SK-N-SH (cell line): ENCODE results near the gene ANKRD34A.

Experiments used
- CTCF ChIP-seq: fragments of 200-600 bp; sonication (generic); IDR thresholded peaks from 2 replicates; pipeline ENCODE4 v1.6.1; 2017; ENCODE audit warnings: antibody characterized with exemption, mild to moderate bottlenecking, moderate library complexity
- EP300 ChIP-seq, 2 experiments: IDR thresholded peaks; 2 replicates each; pipeline versions ENCODE4 v1.4.0 to v1.6.1; 2012; ENCODE audit warnings: borderline replicate concordance in 1 of 2, low read depth in 1 of 2, low read length in 1 of 2
- EZH2phosphoT487 ChIP-seq: fragments of 200-600 bp; sonication (generic); IDR thresholded peaks from 2 replicates; pipeline ENCODE4 v1.6.1; 2017; ENCODE audit warnings: low read depth, mixed run types, mild to moderate bottlenecking, antibody characterized with exemption, moderate library complexity, borderline replicate concordance
- GATA2 ChIP-seq: sonication (generic); formaldehyde crosslinking; IDR thresholded peaks from 2 replicates; pipeline ENCODE4 v1.5.0; 2020; ENCODE audit warnings: mild to moderate bottlenecking, missing genetic modification reagents
- PBX3 ChIP-seq: IDR thresholded peaks from 2 replicates; pipeline ENCODE4; 2012
- POLR2AphosphoS5 ChIP-seq: IDR thresholded peaks from 2 replicates; pipeline ENCODE4 v1.6.1; 2012; ENCODE audit warnings: low read depth, low read length
- RAD21 ChIP-seq: IDR thresholded peaks from 2 replicates; pipeline ENCODE4 v1.6.1; 2012; ENCODE audit warnings: mild to moderate bottlenecking, low read length
- REST ChIP-seq: IDR thresholded peaks from 2 replicates; pipeline ENCODE4 v1.6.1; 2012; ENCODE audit warnings: mild to moderate bottlenecking, low read depth, low read length, moderate library complexity
- TAF1 ChIP-seq: IDR thresholded peaks from 2 replicates; pipeline ENCODE4 v1.6.1; 2012; ENCODE audit warnings: low read depth, mild to moderate bottlenecking, low read length, moderate library complexity, borderline replicate concordance
- TCF12 ChIP-seq: IDR thresholded peaks from 2 replicates; pipeline ENCODE4 v1.4.0; 2012
- TEAD4 ChIP-seq: IDR thresholded peaks from 2 replicates; pipeline ENCODE4 v1.4.0; 2012; ENCODE audit warnings: mild to moderate bottlenecking, borderline replicate concordance; ENCODE audit not compliant: insufficient read depth
- YY1 ChIP-seq: IDR thresholded peaks from 2 replicates; pipeline ENCODE4 v1.4.0; 2012; ENCODE audit warnings: low read depth, mild to moderate bottlenecking
- TF ChIP-seq, protein P1 (sequence below): IDR thresholded peaks from 2 replicates; pipeline ENCODE4 v1.4.0; 2012; ENCODE audit warnings: low read depth
- TF ChIP-seq, protein P2 (sequence below): IDR thresholded peaks from 2 replicates; pipeline ENCODE4 v1.4.0; 2012; ENCODE audit warnings: low read depth, borderline replicate concordance

DNA sequence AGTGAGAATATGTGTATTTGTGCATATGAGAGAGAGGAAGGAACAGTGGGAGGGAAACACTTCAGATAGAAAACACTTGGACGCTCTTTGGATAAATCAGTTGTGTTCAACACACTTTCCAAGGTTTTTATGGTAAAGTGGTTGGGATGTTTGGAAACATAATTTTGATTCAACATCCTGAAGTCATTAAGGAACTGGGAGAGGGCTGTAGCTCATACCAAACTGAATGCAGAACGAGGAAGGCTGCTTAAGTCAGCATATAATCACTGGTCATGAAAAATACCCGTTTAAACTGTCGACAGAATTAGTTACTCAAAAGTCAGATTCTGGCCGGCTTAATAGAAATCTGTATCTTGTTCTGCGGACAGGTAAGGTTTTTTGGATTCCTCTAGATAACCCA, 21.5 kb downstream of the ANKRD34A start:
- TF ChIP-seq TAF1 (no peak), CTCF (no peak), RAD21 (no peak), PBX3 (no peak), EP300 (IDR thresholded peaks at IDR 0.05; ENCODE audit: borderline replicate concordance in 1 of 2, low read depth in 1 of 2, low read length in 1 of 2) (no peak), GATA2 (CRISPR knock-in tag) (no peak), YY1 (no peak), TEAD4 (no peak), REST (no peak), POLR2AphosphoS5 (no peak), EZH2phosphoT487 (no peak), TCF12 (no peak)
- TF ChIP-seq, protein P1, sequence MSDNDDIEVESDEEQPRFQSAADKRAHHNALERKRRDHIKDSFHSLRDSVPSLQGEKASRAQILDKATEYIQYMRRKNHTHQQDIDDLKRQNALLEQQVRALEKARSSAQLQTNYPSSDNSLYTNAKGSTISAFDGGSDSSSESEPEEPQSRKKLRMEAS: no peak
- TF ChIP-seq, protein P2, sequence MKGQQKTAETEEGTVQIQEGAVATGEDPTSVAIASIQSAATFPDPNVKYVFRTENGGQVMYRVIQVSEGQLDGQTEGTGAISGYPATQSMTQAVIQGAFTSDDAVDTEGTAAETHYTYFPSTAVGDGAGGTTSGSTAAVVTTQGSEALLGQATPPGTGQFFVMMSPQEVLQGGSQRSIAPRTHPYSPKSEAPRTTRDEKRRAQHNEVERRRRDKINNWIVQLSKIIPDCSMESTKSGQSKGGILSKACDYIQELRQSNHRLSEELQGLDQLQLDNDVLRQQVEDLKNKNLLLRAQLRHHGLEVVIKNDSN: no peak
